Body of pancreas (tissue), 4 donors: ENCODE data around the gene NSF.

Experiments
- POLR2A ChIP-seq, 3 donors: fragments of 450-650 bp; IDR thresholded peaks; one replicate each; pipeline ENCODE4 v1.6.1; 2016; ENCODE audit warnings: antibody characterized with exemption in 3 of 3, mild to moderate bottlenecking in 2 of 3
- TF ChIP-seq, protein P1 (sequence below), 7 experiments: fragments of 450-650 bp in 4 of 7; fragments of 200-600 bp in 3 of 7; sonication (generic) in 3 of 7; IDR thresholded peaks; one replicate each; pipeline ENCODE4 v1.5.1; 2016 to 2019; ENCODE audit warnings: antibody characterized with exemption in 7 of 7

DNA sequence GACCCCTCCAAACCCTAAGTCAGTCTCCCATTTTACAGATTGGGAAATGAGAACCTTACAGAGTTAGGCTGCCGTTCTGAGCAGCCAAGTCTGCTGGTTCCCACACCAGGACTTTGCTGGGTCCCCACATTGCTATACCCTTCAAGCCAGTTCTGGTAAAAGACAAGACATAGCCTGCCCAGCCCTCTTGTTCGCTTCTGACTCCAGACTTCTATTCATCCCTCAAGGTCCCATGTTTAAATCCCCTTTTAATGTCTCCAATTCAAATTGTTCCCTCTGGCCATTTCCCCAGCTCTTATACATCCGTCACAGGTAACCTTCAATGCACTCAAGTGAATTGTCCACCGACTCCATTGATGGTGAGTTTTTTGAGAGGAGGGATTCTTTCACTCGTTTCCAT lies 197.8 kb downstream of the NSF start:
- TF ChIP-seq, protein P1, sequence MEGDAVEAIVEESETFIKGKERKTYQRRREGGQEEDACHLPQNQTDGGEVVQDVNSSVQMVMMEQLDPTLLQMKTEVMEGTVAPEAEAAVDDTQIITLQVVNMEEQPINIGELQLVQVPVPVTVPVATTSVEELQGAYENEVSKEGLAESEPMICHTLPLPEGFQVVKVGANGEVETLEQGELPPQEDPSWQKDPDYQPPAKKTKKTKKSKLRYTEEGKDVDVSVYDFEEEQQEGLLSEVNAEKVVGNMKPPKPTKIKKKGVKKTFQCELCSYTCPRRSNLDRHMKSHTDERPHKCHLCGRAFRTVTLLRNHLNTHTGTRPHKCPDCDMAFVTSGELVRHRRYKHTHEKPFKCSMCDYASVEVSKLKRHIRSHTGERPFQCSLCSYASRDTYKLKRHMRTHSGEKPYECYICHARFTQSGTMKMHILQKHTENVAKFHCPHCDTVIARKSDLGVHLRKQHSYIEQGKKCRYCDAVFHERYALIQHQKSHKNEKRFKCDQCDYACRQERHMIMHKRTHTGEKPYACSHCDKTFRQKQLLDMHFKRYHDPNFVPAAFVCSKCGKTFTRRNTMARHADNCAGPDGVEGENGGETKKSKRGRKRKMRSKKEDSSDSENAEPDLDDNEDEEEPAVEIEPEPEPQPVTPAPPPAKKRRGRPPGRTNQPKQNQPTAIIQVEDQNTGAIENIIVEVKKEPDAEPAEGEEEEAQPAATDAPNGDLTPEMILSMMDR (IDR thresholded peaks at IDR 0.05) = no peak
- TF ChIP-seq POLR2A (IDR thresholded peaks at IDR 0.05) = no peak
